GDM1 (cell line): ENCODE measurements around the gene TTN.
"Not testable (repeated sequence)": the region's sequence is repeated elsewhere in the genome, so short reads cannot be mapped to it uniquely, and the experiment has no call there.

Source experiments
- DNase-seq: peaks from one replicate; lab custom pipeline; 2025; lab: John Stamatoyannopoulos, UW

Gene TTN

DNA sequence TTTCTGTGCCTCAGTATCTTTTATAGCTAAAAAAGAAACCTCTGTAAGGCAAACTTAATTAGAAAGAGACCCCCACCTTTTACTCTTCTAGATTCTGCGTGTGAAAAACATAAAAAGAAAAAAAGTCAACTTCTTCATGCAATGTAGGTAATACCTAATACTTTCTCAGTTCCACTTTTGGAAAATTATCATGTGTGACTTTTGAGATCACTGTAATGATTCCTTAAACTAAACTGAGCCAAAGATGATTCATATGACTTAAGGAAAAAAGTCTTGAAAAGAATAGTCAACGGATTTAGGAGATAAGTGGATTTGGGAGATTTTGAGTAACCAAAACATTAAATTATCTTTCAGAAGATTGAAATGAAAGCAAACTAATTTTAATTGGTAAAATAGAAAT, 278.0 kb downstream of the TTN start:
- DNase-seq, result no peak

DNA sequence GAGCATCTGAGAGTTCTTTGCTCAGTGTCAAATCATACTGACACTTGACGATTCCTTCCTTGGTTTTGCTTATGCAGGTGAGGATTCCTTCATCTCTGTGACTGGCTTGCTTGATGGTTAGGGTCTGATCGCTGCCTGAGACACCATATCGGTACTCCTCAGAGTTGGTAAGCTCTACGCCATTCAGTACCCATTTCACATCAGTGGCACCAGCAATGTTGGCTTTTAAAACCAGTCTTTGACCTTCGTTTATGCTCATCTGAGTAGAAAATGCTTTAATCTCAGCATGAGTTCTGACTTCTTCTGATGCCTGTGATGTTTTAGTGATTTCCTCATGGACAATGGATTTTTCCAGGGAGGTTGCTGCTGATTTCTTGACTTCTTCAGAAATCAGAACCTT, 278.6 kb downstream of the TTN start:
- DNase-seq, result no peak

DNA sequence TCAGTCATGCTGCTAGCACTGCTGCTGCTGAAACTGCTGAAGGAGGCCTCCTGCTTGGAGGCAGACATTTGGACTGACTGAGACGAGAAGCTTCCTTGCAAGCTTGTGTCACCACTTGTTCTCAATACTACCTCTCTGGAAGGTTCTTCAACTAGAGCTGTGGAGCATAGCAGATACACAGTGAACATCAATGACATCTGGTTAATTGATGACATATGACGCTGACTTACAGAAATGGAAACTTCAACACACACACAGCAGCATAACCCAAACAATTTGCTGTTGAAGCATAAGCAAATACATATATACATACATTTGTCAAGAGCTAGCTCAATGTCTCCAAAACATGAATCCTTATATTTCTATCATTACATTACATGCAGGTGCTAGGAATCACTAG, 279.6 kb downstream of the TTN start:
- DNase-seq, result no peak

DNA sequence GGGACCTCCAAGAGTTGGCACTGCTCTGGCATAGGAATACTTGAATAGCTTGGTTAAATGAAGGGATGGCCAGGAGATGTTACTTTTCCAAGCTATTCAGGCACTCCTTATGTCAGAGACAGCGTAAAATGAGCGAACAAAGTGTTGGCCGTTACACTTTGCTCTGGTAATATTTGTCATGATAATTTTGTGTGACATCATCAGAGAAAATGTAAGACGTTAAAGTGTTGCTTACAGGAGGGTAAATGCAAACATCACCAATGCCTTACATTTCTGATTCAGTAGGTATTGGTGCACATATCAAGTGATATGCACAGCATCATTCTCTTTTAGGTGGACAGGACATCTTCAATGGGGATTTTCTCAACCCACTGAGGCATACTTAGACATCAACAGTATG, 281.0 kb downstream of the TTN start:
- DNase-seq, result no peak

DNA sequence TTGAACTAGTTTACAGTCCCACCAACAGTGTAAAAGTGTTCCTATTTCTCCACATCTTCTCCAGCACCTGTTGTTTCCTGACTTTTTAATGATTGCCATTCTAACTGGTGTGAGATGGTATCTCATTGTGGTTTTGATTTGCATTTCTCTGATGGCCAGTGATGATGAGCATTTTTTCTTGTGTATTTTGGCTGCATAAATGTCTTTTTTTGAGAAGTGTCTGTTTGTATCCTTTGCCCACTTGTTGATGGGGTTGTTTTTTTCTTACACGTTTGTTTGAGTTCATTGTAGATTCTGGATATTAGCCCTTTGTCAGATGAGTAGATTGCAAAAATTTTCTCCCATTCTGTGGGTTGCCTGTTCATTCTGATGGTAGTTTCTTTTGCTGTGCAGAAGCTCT, 281.8 kb downstream of the TTN start:
- DNase-seq, result not testable (repeated sequence)

DNA sequence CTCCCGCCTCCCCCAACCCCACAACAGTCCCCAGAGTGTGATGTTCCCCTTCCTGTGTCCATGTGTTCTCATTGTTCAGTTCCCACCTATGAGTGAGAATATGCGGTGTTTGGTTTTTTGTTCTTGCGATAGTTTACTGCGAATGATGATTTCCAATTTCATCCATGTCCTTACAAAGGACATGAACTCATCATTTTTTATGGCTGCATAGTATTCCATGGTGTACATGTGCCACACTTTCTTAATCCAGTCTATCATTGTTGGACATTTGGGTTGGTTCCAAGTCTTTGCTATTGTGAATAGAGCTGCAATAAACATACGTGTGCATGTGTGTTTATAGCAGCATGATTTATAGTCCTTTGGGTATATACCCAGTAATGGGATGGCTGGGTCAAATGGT, 282.2 kb downstream of the TTN start:
- DNase-seq, result not testable (repeated sequence)

DNA sequence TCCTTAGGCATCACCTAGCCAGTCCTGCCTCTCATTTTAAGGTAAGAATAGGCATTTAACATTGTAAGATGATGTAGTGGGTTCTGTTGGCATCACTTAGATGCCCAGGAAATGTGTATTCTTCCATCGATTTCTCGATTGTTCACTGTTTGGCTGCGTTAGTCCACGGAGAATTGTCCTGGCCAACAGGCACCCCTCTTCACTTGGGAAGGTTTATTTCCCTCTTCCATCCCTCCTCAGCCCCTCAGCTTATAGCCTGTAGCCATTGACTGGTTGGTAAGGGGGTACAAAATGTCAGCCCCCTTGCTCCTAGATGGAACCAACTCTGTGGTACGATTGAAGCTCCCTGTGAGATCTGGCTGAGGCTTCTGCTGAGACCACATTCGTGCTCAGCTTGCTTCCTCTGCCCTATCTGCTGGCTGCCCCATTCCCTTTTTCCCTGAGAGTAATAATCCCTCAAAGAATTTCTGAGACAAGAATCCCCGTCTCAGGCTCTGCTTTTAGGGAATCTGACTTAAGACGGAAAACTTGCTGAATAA, 283.6 kb downstream of the TTN start:
- no peak for DNase-seq

DNA sequence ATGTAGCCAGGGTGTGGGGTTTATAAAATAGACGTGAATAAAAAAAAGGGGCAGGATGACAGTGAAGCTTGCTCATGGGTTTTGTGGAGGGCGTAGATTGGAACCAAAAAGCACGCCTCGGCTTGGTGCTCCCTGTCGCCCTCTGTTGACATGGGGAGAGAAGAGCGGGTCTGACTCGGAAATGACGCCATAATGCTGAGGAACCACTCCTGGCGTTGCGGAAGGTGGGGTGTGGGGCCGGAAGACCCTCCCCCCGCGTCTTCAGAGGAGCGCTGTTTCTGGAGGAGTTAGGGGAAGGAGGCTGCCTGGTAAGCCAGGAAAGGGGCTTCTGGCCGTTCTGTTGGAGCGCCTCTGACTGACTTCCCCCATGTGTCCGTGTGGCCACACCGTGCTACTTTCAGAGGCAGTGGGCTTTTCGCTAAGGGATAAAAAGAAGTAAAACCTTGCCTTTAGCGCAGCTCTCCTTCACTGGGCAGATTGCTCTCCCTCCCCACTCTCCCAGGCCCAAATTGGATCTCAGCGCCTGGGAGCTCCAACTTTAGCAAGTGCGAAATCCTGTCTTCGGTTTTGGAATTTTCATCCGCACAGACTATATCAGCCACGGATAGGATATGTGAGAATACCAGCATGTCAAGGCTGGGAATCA, 284.1 kb downstream of the TTN start:
- peak; percentile 75 for DNase-seq

DNA sequence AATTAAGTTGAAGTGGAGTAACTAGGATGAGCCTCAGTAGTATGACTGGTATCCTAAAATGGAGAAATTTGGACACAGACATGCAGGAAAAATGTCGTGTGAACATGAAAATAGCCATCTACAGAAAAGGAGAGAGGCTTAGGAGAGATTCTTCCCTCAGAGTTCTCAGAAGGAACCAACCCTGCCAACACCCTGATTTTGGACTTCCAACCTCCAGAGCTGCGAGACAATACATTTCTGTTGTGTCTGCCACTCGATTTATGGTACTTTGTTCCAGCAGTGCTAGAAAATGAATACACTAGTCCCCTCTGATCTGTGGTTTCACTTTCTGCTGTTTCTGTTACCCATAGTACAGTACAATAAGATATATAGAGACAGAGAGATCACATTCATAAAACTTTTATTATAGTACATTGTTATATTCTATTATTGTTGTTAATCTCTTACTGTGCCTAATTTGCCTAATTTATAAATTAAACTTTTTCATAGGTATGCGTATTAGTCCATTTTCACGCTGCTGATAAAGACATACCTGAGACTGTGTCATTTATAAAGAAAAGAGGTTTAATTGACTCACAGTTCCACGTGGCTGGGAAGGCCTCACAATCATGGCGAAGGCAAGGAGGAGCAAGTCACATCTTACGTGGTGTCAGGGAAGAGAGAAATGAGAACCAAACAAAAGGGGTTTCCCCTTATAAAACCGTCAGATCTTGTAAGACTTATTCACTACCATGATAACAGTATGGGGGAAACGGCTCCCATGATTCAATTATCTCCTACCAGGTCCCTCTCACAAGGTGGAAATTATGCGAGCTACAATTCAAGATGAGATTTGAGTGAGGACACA, 285.7 kb downstream of the TTN start:
- no peak for DNase-seq

DNA sequence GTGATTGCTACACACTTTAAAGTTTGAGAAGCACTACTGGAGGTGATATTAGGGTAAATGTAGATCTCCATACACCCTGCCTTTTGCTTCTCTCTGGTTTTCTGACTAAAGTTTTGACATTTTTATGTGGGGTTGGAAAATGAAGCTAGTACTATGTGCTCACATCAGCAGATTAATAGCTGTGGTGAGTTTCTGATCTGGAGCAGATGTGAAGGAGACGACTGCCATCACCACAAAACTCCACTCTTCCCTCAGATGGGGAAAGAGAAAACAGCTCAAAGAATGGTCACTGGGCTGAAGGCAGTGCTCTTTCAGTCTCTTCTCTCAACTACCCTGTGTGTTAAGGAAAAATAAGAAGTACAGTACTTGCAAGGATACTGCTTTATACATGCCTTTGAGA, 289.7 kb downstream of the TTN start:
- DNase-seq, result no peak

DNA sequence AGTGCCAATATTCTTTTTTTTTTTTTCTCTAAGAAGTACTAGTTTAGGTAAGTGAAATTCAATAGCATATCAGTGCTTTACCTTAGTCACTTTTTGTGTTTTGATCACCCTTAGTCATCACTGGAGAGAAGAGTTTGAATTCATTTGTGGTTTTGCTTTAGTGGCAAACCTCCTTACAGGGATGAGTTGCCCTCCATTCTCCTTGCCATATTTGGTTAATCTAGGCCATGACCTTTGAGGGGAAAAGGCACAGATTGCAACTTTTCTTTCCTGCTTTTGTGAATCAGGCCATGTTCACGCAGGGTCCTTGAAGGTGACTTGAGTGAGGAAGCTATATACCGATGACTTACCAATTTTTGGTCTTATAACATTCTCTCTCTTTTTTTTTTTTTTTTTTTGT, 292.6 kb downstream of the TTN start:
- DNase-seq, result no peak

DNA sequence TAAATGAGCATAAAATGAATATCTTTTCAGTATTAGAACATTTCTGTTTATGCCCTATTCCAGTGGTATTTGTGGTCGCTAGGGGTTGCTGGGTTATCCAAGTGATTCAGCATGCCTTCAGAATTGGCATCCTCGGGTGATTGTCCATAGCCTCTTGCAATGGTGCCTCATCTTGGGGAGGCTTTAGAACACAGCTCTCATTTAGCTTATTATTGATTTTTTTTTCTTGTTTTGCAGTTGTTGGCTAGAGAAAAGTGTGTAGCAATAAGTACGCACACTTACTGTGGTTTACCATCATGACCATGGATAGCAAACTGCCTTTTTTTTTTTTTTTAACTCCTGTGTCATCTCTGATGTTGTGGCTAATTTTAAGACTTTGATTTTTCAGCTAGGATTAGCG, 293.3 kb downstream of the TTN start:
- no peak for DNase-seq

DNA sequence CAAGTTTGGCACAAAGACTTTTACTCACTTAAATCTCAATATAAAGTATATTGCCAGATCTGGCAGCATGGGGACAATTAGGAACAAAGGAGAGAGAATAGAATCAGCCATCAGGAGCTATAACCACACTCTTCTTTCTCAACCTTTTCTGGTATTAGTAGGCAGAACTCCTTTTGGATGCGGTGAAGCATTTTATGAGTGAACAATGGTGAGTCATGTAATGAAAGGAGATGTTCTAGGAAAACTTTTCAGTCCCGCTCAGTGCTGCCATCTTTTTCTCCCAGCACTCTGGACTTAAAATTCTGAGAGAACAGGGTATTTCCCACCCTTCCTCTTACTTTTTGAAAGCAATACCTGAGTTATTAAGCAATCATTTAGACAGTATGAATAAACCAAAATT, 294.7 kb downstream of the TTN start:
- DNase-seq, result no peak

DNA sequence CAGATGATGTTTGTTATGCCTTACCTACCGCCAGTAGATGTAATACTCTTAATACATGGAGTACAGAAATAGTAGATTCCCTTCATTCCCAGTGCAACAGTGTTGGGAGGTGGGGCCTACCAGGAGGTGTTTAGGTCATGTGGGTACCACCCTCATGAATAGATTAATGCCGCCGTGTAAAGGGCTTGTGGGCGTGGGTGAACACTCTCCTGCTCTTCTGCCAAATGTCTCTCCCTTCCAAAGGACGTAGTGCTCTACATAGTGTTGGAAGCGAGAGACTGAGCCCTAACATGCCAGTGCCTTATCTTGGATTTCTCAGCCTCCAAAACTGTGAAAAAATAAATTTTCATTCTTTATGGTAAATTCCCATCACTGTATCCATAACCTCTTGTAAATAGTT, 296.8 kb downstream of the TTN start:
- no peak for DNase-seq

DNA sequence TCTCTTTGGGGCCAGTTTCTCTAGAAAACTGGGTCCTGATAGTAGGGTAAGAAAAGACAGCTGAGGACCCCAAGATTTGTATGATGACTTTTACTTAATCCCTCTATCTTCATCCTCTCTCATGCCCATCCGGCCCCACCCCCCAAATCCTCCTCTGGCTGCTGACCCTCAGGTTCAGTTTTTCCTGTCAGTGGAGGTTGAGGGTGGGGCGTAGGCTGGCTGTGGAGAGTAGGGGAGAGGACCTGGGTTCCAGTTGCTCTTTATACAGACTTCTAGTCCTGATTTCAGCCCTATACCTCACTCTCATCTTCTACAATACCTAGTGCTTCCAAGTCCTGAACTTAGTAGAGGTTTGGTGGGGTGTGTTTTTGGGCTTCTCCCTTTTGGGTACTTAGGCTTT, 298.6 kb downstream of the TTN start:
- no peak for DNase-seq

DNA sequence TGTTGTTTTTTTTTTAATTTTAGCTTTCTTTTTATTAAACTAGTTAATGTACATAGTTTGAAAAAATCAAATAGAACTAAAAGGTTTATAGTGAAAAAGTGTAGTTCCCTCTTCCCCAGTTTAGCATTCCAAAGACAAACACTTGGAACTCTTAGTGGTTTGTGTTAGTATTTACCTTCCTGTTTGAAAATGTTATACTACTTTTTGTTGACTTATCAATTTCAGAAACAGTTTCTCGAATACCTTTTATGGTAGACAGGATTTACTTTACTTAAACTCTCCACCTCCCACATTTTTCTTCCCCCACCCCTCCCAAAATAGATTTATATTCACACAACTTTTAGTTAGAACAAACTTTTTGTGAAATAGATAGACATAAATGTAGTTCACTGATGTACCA, 300.3 kb downstream of the TTN start:
- DNase-seq, result no peak

DNA sequence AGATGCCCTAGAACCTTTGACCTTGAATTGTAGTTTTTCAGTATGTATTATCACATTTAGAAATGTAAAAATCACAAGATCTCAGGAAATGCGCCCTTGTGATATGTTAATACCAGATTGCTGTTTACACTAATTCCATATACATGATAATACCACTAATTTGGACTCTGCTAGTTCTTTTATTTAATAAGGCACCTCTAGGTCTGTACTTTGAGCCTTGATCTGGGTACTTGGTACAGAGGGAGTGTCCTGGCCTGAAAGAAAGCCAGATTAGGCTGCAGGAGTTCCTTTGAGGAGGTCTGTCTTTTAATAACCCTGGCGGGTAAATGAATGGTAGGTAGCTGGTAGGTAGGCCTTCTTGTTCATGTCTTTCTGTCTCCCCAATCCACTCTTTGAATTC, 300.7 kb downstream of the TTN start:
- no peak for DNase-seq

DNA sequence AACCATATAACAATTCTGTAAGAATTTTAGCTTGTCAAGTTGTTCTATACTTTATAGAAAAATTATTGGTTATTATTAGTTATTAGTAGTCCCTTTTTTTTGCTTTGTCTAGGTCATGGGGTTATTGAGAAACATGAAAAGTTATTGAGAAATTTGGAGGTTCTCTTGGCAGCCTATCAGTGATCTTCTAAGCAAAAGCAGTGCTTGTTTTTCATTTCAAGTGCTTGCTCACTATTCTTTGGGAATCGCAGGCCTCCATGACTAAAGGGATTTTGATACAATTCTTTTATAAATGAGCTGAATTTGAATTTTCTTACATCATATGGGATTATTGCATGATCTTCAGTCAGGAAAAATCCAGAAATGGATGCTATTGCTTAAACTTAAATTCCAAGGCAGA, 301.1 kb downstream of the TTN start:
- DNase-seq, result no peak

DNA sequence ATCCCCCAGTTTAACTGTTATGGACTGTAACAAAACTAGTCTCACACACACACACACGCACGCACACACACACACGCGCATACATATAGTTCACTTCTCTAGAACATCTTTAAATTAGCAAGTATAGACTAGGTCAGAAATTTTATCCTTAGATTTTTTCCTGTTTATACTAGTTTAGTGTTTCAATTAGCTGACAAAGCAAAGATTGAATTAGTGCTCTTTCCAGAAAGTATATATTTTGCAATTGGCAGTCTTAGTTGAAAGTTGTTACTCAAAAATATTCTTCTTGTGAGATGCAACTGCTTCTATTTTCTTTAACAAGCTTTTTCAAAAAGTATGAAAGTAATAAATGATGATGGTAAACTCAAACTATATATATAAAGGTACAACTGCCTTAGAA, 304.5 kb downstream of the TTN start:
- DNase-seq, result no peak

DNA sequence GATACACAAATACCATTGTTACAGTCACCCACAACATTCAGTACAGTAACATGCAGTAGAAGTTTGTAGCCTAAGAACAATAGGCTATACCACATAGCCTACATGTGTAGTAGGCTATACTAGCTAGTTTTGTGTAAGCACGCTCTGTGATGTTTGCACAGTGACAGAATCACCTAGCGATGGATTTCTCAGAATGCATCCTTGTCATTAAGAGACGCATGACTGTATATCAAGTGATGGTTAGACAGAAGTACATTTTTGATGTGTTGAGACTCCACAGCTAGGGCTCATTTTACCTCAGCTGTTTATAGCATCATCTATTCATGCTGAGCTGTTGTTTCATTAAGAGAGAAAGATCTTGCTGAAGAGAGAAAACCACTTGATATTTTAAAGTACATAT, 307.6 kb downstream of the TTN start:
- DNase-seq, result no peak

DNA sequence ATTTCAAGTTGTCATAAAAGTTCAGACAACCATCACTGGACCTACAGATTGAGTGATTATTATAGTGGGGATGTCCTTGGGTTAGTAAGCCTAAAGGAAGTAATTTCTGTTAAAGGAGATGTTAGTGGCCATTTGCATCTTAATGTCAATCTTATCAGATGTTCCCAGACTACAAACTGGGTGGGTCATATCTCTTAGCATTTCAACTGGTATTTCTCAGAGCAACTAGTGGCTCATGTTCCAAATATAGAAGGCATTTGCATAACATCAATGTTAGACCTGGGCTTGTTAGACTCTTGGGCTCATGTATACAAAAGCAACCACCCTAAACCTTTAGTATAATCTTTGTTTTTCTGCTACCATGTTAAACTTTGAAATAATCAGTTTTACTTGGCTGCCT, 309.1 kb downstream of the TTN start:
- no peak for DNase-seq

DNA sequence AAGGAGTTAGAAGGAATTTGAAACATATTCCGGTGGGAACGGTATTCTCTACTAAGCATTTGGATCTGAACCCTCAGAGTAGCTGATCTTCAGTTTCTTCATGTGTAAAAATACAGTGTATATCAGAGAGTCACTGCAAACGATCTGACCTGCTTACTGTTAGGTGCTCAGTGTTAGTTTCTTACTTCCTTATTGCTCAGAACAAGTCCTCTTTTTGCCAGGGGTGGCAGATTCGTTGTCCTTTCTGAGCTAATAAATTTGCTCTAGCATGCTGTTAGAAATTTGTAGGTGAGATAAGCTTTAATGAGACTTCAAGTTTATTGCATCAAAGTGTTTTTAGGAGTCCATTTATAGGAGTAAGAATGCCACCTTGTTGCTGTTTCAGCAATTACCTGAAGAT, 311.2 kb downstream of the TTN start:
- no peak for DNase-seq

DNA sequence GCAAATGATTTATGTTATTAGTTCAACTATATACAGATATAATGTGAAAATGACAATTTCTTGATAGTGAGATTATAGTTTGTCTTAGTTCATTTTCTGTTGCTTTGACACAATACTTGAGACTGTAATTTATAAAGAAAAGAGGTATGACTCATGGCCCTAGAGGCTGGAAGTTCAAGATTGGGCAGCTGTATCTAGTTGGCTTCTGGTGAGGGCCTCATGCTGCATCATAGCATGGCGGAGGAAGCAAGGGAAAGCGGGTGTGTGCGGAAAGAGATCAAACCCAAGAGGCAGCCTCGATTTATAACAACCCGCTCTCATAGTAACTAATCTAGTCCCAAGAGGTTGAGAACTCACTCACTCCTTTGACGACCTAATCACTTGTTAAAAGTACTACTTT, 315.6 kb downstream of the TTN start:
- DNase-seq, result no peak

DNA sequence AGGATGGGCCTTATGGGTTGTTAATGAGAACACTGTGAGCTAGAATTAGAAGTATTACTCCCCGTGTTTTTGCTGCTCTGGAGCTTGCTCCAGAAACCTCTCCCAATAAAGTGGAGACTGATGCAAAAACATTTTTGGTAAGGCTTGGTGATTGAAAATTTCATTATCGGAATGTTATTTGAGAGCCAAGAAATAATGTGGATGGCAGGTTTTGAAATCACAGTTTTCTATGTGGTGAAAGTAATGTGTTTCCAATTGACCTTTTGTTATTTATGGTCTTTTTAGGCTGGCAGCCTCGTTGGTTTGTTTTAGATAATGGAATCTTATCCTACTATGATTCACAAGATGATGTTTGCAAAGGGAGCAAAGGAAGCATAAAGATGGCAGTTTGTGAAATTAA, 321.9 kb downstream of the TTN start:
- DNase-seq, result no peak
